ENCODE measurements around the gene C19orf47. TPM values are rescaled to one million over a fixed set of nuclear protein-coding genes. Genes with fewer than 3 reads are reported as not detected.
A peak's percentile ranks its signal among the peaks of the same experiment; 100 is the strongest.

Gene C19orf47
- total RNA-seq, 4 donors from 2014 or later, result 12.3 to 16.5 (median 13.8) TPM

- in situ Hi-C loops (cut with MboI; ENCODE audit: low pct_ligation_motif_present in 1 of 4, low pct_unique_long_range_greater_than_20kb in 1 of 4, low sequenced_read_pairs in 3 of 4), result loop anchor here in 1 of 4 donors (25.0 kb wide), 1 partner anchor 118 kb away; the partner anchor contains the start of gene PRX
- WGBS, 2 donors (ENCODE audit: low coverage in 1 of 2), result 88 to 100% methylated on average over 1 to 6 of the region's 6 CpGs
- intact Hi-C loops (cut with DNase I; ENCODE audit: low total_unique reads), result no loop called here
These were observed 53.6 kb downstream of the C19orf47 start for GRCh38 chr19:40294560-40294959.

DNA sequence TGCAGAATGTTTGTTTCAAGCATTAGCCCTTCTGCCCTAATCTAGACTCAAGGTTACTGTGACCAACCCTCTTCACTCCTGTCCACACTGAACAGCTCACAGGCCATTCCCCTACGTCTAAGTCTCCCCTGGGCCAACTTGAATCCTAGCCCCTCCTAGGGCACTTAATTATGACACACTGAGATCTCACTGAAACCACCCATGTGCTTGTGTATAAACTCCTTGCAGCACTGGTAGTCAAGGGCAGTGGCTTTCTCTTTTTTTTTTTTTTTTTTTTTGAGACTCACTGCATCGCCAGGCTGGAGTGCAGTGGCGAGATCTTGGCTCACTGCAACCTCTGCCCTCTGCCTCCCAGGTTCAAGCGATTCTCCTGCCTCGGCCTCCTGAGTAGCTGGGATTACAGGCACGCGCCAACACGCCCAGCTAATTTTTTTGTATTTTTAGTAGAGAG lies 61.2 kb downstream of the C19orf47 start:
- intact Hi-C loops (cut with DNase I; ENCODE audit: low total_unique reads), result no loop called here
- Histone ChIP-seq H3K4me1 (peaks cover 11 to 26% (median 22%) of the 10 kb centered on the region in 4 donors), H3K27me3 (no peaks in the 10 kb centered on the region), H3K4me3 (no peak overlapping the region), H3K36me3 (no peaks in the 10 kb centered on the region), H3K9me3 (no peaks in the 10 kb centered on the region), H3K27ac (peak overlapping the region in 1 of 4 donors; percentile 97)
- in situ Hi-C loops (cut with MboI; ENCODE audit: low pct_ligation_motif_present in 1 of 4, low pct_unique_long_range_greater_than_20kb in 1 of 4, low sequenced_read_pairs in 3 of 4), result loop anchor here in 2 of 4 donors (10.0 to 25.0 kb wide), 2 partner anchors 125 to 138 kb away; partner anchors contain the start of genes PRX (in 1 of the 2) and SERTAD1 (in 1 of the 2)
- no peak for TF ChIP-seq POLR2A (IDR thresholded peaks at IDR 0.05)
- TF ChIP-seq EP300 (IDR thresholded peaks at IDR 0.05; ENCODE audit: low read depth), result no peak
- TF ChIP-seq POLR2AphosphoS5 (IDR thresholded peaks at IDR 0.05), result no peak
- no peak for TF ChIP-seq CTCF (IDR thresholded peaks at IDR 0.05)
- 77 to 94% methylated on average over 6 to 8 of the region's 8 CpGs for WGBS, 2 donors (ENCODE audit: low coverage in 1 of 2)
- no peak for DNase-seq

More at GRCh38 chr19:40294560-40294959, 53.6 kb downstream of the C19orf47 start:
- Histone ChIP-seq H3K27me3 (no peaks in the 10 kb centered on the region), H3K4me1 (no peaks in the 10 kb centered on the region), H3K27ac (no peak overlapping the region), H3K9me3 (no peaks in the 10 kb centered on the region), H3K4me3 (no peak overlapping the region), H3K36me3 (no peaks in the 10 kb centered on the region)
- DNase-seq, result no peak
- TF ChIP-seq POLR2AphosphoS5 (IDR thresholded peaks at IDR 0.05), result no peak
- no peak for TF ChIP-seq POLR2A (IDR thresholded peaks at IDR 0.05)
- TF ChIP-seq CTCF (IDR thresholded peaks at IDR 0.05), result no peak
- no peak for TF ChIP-seq EP300 (IDR thresholded peaks at IDR 0.05; ENCODE audit: low read depth)

DNA sequence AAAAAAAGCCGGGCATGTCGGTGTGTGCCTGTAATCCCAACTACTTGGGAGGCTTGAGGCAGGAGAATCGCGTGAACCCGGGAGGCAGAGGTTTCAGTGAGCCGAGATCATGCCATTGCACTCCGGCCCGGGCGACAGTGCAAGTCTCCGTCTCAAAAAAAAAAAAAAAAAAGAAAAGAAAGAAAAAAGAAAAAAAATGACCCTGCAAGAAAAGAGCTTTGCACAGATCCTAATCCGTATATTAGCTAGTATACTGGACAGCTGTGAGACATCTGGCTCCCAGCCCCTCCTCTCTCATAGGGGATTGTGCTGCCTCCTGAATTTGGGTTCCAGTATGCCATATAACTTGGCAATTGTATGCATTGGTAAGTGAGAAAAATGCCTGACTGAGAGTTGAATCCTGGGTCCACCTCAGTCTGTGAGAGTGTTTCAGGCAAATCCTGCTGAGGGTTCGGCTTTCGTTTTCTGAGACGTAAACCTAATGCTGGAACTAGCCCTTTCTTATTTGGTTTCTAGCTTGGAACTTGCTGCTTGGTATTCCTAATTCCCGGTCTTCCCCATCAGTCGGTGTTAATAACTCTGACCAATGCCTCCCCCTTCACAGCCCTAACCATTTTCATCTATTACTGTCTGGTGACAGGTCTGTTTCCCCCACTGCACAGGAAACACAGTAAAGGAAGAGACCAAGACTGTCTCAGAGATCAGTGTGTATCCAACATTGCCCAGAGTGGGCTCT lies 61.8 kb downstream of the C19orf47 start:
- intact Hi-C loops (cut with DNase I; ENCODE audit: low total_unique reads), result no loop called here

More for the DNA sequence above, 61.8 kb downstream of the C19orf47 start:
- Histone ChIP-seq H3K9me3 (no peaks in the 10 kb centered on the region), H3K27me3 (no peaks in the 10 kb centered on the region), H3K4me3 (peak overlapping the region in 2 of 4 donors; percentile 86 to 96), H3K27ac (peak overlapping the region; percentile 90 to 99 (median 96)), H3K36me3 (no peaks in the 10 kb centered on the region), H3K4me1 (peaks cover 15 to 31% (median 25%) of the 10 kb centered on the region in 4 donors)
- WGBS, 2 donors (ENCODE audit: low coverage in 1 of 2), result 74 to 91% methylated on average over 8 to 16 of the region's 16 CpGs
- in situ Hi-C loops (cut with MboI; ENCODE audit: low pct_ligation_motif_present in 1 of 4, low pct_unique_long_range_greater_than_20kb in 1 of 4, low sequenced_read_pairs in 3 of 4), result loop anchor here in 2 of 4 donors (10.0 to 25.0 kb wide), 2 partner anchors 126 to 138 kb away; partner anchors contain the start of genes PRX (in 1 of the 2) and SERTAD1 (in 1 of the 2)
- no peak for DNase-seq
- TF ChIP-seq POLR2A (IDR thresholded peaks at IDR 0.05), result no peak
- no peak for TF ChIP-seq POLR2AphosphoS5 (IDR thresholded peaks at IDR 0.05)
- no peak for TF ChIP-seq CTCF (IDR thresholded peaks at IDR 0.05)
- TF ChIP-seq EP300 (IDR thresholded peaks at IDR 0.05; ENCODE audit: low read depth), result no peak
